GM12865 (cell line): ENCODE measurements around the gene MED26.

Experiments used
- DNase-seq: peaks from one replicate; pipeline ENCODE4 v3.0.0; 2010; ENCODE audit warnings: low read depth
- H3K4me3 ChIP-seq: 2 replicates; pipeline ENCODE4 v1.5.1; 2011; ENCODE audit warnings: mild to moderate bottlenecking, low read depth, low read length, control low read depth
- TF ChIP-seq, protein P1 (sequence below): IDR thresholded peaks from 2 replicates; pipeline ENCODE4 v1.5.1; 2011; ENCODE audit warnings: low read length, control low read depth, low read depth, inconsistent platforms; ENCODE audit not compliant: insufficient read depth; ENCODE audit errors: missing control alignments

Gene MED26

GRCh38 chr19:16575861-16576689 lies 51.9 kb downstream of the MED26 start:
- TF ChIP-seq, protein P1, sequence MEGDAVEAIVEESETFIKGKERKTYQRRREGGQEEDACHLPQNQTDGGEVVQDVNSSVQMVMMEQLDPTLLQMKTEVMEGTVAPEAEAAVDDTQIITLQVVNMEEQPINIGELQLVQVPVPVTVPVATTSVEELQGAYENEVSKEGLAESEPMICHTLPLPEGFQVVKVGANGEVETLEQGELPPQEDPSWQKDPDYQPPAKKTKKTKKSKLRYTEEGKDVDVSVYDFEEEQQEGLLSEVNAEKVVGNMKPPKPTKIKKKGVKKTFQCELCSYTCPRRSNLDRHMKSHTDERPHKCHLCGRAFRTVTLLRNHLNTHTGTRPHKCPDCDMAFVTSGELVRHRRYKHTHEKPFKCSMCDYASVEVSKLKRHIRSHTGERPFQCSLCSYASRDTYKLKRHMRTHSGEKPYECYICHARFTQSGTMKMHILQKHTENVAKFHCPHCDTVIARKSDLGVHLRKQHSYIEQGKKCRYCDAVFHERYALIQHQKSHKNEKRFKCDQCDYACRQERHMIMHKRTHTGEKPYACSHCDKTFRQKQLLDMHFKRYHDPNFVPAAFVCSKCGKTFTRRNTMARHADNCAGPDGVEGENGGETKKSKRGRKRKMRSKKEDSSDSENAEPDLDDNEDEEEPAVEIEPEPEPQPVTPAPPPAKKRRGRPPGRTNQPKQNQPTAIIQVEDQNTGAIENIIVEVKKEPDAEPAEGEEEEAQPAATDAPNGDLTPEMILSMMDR = no peak
- H3K4me3 ChIP-seq = no peak overlapping the region
- DNase-seq = no peak

GRCh38 chr19:16575282-16575681 lies 52.7 kb downstream of the MED26 start:
- no peak for DNase-seq
- no peak overlapping the region for H3K4me3 ChIP-seq
- TF ChIP-seq, protein P1 = no peak

DNA sequence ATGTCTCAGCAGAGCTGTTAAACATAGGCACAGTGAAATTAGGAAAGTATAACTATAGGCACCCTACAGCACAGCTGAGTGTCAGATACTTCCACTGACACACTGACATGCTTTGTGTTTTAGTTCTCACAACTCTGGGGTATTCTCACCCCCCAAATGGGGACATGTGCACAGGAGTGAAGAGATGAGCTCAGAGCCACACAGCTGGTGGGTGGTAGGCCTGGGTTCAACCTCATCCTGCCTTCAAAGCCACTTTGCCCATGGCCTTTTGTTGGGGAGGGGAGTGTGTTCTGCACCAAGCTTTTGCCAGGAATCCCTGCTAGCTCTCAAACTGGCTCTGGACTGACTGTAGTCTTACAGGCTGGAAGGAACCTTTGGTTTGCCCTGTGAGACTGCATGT lies 54.1 kb downstream of the MED26 start:
- H3K4me3 ChIP-seq = peak overlapping the region; percentile 92
- no peak for DNase-seq
- TF ChIP-seq, protein P1 = no peak

DNA sequence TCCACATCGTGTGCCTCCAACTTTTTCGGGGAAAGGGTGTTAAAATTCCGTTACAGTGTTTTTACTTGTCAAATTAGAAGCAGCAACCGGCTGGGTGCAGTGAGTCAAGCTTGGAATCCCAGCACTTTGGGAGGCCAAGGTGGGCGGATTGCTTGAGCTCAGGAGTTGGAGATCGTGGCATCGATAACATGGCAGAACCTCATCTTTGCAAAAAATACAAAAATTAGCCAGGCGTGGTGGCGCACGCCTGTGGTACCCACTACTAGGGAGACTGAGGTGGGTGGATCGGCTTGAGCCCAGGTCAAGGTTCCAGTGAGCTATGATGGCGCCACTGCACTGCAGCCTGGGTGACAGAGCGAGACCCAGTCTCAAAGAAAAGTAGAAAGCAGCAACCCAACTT lies 54.7 kb downstream of the MED26 start:
- no peak for DNase-seq
- TF ChIP-seq, protein P1 = no peak
- H3K4me3 ChIP-seq = peak overlapping the region; percentile 92

DNA sequence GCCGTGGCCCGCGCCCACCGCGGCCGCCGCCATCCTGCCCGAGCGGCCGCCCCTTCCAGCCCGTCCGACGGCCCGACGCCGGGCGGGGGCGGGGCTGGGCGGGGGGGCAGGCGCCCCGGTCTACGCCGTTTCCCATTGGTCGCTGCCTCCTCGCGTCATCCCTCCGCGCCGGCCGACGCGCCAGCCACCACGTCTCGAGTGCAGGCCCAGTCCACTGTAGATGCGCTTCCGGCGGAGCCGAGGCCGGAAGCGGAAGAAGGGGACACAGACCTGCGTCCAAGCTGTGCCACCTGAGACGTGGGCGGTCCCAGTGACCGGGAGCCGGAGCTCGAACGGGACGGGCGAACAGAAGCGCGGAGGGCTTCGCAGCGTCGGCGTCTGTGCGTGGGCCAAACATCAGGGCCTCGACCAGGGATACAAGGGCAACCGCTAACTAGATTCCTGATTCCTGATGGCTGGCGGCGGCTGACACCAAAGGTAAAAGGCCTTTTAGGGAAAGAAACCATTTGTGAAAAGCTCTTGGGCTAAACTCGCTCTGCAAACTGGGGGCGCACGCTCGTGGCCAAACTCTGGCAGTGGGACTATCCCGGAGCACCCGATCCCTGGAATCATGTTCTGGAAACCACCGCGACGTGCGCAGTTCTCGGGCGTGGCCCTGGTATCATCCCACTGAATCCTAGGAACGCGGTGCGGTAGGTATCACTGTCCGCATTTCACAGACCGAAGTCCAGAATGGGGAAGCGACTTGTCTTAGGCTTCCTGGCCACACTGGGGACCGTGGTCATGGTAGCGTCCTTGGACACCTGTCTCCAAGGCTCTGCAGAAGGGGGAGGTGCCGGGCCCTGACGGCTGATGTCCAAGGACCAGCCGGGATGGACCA lies 55.4 kb downstream of the MED26 start, which contains the start of gene SLC35E1:
SLC35E1 (minus strand) TSS at position 84 of the 880 bp plus-strand sequence; CDS start at position 33, 51 bp downstream.
- H3K4me3 ChIP-seq = peak within 1 kb of the TSS; percentile 92
- TF ChIP-seq, protein P1 = no peak
- peak; percentile 98 for DNase-seq

- DNase-seq = peak; percentile 64
- peak overlapping the region; percentile 79 for H3K4me3 ChIP-seq
- TF ChIP-seq, protein P1 = no peak
Measured at GRCh38 chr19:16571822-16572331, 56.1 kb downstream of the MED26 start.
